ENCODE results near the gene PPIP5K2.
A peak's percentile ranks its signal among the peaks of the same experiment; 100 is the strongest.

The PPIP5K2 gene

DNA sequence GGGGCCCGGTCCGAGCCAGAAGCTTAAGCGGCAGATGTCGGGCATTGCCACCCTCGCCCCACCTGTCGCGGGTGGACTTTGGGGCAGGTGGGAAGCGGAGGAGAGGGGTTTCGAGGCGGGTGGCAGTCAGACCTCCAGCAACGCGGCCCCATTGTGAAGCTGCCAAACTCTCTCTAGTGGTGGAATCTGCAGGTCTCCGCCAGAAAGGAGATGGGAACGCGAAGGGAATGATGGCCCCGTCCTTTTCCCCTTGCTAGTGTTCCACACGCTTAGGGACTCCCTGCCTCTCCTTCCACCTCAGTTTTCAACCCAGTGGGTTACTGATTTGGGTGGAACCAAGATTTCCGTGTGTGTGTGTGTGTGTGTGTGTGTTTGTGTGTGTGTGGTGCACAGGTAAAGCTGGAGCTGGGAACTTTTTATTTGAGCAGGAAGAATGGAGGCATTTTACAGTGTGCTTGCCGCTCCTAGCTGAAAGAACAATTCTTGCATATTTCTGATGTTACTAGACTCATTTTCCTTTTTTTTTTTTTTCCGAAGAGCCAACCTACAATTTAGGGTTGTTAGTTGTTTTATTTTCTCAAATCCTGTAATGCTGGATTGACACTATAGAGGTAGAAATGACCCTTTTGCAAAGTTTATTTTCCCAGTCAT lies 139.7 kb downstream of the PPIP5K2 start:
- H3K27ac ChIP-seq: peak overlapping the region; percentile 94
- TF ChIP-seq CTCF (conservative IDR thresholded peaks at IDR 0.05) (no peak), ZFX (IDR thresholded peaks at IDR 0.05) (no peak)

- H3K27ac ChIP-seq: no peak overlapping the region
- TF ChIP-seq CTCF (conservative IDR thresholded peaks at IDR 0.05): no peak
- TF ChIP-seq ZFX (IDR thresholded peaks at IDR 0.05): no peak
Observed at GRCh38 chr5:103260951-103261350, 140.8 kb downstream of the PPIP5K2 start.

All from C4-2B (cell line).